Smooth muscle cell (in vitro differentiated cells): ENCODE measurements around the gene SLC25A11. TPM values are rescaled to one million over a fixed set of nuclear protein-coding genes. Genes with fewer than 3 reads are reported as not detected.

Experiments used
- DNase-seq: peaks from one replicate; lab custom pipeline; 2025; ENCODE audit not compliant: unreplicated experiment; lab: John Stamatoyannopoulos, UW
- H2AFZ ChIP-seq: fragments of 200-600 bp; sonication (generic); 2 replicates; pipeline ENCODE4 v1.6.0; 2016; ENCODE audit warnings: antibody characterized with exemption, low read depth, mild to moderate bottlenecking
- H3F3A ChIP-seq: fragments of 200-600 bp; sonication (generic); 2 replicates; pipeline ENCODE4 v1.6.0; 2017; ENCODE audit warnings: antibody characterized with exemption, low read depth
- H3K27ac ChIP-seq: fragments of 200-600 bp; sonication (generic); 2 replicates; pipeline ENCODE4 v1.5.1; 2016; ENCODE audit warnings: low read depth, mild to moderate bottlenecking
- H3K27me3 ChIP-seq: fragments of 200-600 bp; sonication (generic); 2 replicates; pipeline ENCODE4 v1.6.1; 2016; ENCODE audit warnings: low read depth, mild to moderate bottlenecking
- H3K36me3 ChIP-seq: fragments of 200-600 bp; sonication (generic); 2 replicates; pipeline ENCODE4 v1.5.1; 2016; ENCODE audit warnings: low read depth
- H3K4me1 ChIP-seq: fragments of 200-600 bp; sonication (generic); 2 replicates; pipeline ENCODE4 v1.5.1; 2016; ENCODE audit warnings: low read depth
- H3K4me2 ChIP-seq: fragments of 200-600 bp; sonication (generic); 2 replicates; pipeline ENCODE4 v1.6.0; 2016; ENCODE audit warnings: mild to moderate bottlenecking
- H3K4me3 ChIP-seq: fragments of 200-600 bp; sonication (generic); 2 replicates; pipeline ENCODE4 v1.5.1; 2016; ENCODE audit warnings: mild to moderate bottlenecking
- H3K79me2 ChIP-seq: fragments of 200-600 bp; sonication (generic); 2 replicates; pipeline ENCODE4 v1.6.0; 2016; ENCODE audit warnings: low read depth, mild to moderate bottlenecking
- H3K9ac ChIP-seq: fragments of 200-600 bp; sonication (generic); 2 replicates; pipeline ENCODE4 v1.6.0; 2016; ENCODE audit warnings: low read depth
- H3K9me3 ChIP-seq: fragments of 200-600 bp; sonication (generic); replicated peaks from 2 replicates; pipeline ENCODE4 v1.5.1; 2016; ENCODE audit warnings: low read depth
- H4K20me1 ChIP-seq: fragments of 200-600 bp; sonication (generic); 2 replicates; pipeline ENCODE4 v1.6.0; 2016; ENCODE audit warnings: low read depth
- WGBS: methylation state at CpG from one replicate; pipeline ENCODE4 v1.1.7; 2016; ENCODE audit warnings: low lambda C conversion rate; 5-methylcytosine and 5-hydroxymethylcytosine counted together
- polyA plus RNA-seq: library from polyadenylated mRNA; unstranded; fragments of >200 nt; fragmentation: Nextera tagmentation; extraction: Ambion mirVana; gene quantifications from 2 replicates; pipeline ENCODE4 v1.2.1, GENCODE V29; 2016
- total RNA-seq: library from RNA; depleted of rRNA; stranded (reverse); fragments of >200 nt; gene quantifications from 2 replicates; pipeline ENCODE4 v1.2.3, GENCODE V29; 2014
- TF ChIP-seq, protein P1 (sequence below): fragments of 200-600 bp; sonication (generic); IDR thresholded peaks from 2 replicates; pipeline ENCODE4 v1.5.1; 2017; ENCODE audit warnings: borderline replicate concordance, mild to moderate bottlenecking, antibody characterized with exemption; ENCODE audit not compliant: insufficient read depth, poor library complexity, severe bottlenecking

The SLC25A11 gene
- total and polyA plus RNA-seq, 2 experiments from 2014 or later, result 29.9 to 67.5 TPM

DNA sequence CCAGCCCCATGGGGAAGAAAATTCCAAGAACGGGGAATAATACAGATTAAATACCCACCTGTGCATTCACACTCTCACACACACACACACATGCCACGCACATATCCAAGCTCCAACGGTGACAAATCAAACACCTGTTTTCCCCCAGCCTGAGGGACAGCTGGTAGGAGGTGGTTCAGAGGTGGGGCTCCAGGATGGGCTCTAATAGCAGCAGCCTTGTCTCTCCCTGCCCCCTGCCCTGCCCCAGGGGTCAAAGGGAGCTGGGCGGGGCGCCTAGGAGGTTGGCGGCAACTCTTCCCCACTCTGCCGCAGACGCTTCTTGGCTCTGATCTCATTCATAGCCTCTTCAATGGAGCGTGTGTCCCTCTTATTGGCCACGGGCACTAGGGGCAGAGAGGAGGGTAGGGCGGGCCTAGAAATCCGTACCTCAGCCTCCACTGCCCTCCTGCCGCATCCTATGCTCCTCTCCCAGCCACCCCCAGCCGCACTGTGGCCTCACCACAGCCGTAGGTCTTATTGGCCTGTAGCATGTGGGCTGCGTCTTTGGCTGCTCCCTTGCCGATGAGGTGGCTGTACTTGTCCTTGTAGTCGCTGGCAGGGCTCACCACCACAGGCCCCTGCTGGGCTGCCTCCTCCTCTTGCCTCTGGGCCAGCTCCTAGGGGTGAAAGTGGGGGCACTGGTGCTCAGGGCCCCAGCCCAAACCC lies 19.6 kb upstream of the SLC25A11 start:
- no peaks in the 10 kb centered on the region for H3K27me3 ChIP-seq
- no peak for DNase-seq
- 95% methylated on average over 18 of the region's 18 CpGs for WGBS
- H4K20me1 ChIP-seq, result no peaks in the 10 kb centered on the region
- no peak overlapping the region for H3K9ac ChIP-seq
- H3K79me2 ChIP-seq, result peaks cover 14% of the 10 kb centered on the region
- H3K9me3 ChIP-seq, result no peaks in the 10 kb centered on the region
- H3F3A ChIP-seq, result no peaks in the 10 kb centered on the region
- H2AFZ ChIP-seq, result no peak overlapping the region
- TF ChIP-seq, protein P1, sequence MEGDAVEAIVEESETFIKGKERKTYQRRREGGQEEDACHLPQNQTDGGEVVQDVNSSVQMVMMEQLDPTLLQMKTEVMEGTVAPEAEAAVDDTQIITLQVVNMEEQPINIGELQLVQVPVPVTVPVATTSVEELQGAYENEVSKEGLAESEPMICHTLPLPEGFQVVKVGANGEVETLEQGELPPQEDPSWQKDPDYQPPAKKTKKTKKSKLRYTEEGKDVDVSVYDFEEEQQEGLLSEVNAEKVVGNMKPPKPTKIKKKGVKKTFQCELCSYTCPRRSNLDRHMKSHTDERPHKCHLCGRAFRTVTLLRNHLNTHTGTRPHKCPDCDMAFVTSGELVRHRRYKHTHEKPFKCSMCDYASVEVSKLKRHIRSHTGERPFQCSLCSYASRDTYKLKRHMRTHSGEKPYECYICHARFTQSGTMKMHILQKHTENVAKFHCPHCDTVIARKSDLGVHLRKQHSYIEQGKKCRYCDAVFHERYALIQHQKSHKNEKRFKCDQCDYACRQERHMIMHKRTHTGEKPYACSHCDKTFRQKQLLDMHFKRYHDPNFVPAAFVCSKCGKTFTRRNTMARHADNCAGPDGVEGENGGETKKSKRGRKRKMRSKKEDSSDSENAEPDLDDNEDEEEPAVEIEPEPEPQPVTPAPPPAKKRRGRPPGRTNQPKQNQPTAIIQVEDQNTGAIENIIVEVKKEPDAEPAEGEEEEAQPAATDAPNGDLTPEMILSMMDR, result no peak
- no peak overlapping the region for H3K4me3 ChIP-seq
- no peak overlapping the region for H3K4me2 ChIP-seq
- H3K27ac ChIP-seq, result no peak overlapping the region
- no peaks in the 10 kb centered on the region for H3K36me3 ChIP-seq
- no peaks in the 10 kb centered on the region for H3K4me1 ChIP-seq

DNA sequence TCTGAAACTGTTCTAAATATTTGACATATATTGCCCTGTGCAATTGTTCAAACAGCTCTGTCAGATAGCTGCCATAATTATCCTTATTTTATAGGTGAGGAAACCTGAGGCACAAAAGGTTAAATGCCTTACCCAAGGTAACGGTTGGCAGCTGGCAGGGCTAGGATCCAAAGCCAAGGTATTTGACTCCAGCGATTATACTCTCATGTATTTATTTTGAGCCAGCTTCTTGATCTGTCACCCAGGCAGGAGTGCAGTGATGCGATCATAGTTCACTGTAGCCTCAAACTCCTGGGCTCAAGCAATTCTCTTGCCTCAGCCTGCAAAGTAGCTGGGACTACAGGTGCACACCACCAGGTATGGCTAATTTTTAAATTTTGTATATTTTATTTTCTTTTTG lies 18.3 kb upstream of the SLC25A11 start:
- Histone ChIP-seq H3K36me3 (no peaks in the 10 kb centered on the region), H3K27ac (no peak overlapping the region), H3K4me3 (no peak overlapping the region), H3K9ac (no peak overlapping the region), H3K4me1 (no peaks in the 10 kb centered on the region), H3F3A (no peaks in the 10 kb centered on the region), H3K9me3 (no peaks in the 10 kb centered on the region), H3K27me3 (no peaks in the 10 kb centered on the region), H4K20me1 (no peaks in the 10 kb centered on the region), H2AFZ (no peak overlapping the region), H3K4me2 (no peak overlapping the region), H3K79me2 (peaks cover 6% of the 10 kb centered on the region)
- TF ChIP-seq, protein P1, result no peak
- WGBS, result 96% methylated on average over 3 of the region's 3 CpGs
- no peak for DNase-seq

DNA sequence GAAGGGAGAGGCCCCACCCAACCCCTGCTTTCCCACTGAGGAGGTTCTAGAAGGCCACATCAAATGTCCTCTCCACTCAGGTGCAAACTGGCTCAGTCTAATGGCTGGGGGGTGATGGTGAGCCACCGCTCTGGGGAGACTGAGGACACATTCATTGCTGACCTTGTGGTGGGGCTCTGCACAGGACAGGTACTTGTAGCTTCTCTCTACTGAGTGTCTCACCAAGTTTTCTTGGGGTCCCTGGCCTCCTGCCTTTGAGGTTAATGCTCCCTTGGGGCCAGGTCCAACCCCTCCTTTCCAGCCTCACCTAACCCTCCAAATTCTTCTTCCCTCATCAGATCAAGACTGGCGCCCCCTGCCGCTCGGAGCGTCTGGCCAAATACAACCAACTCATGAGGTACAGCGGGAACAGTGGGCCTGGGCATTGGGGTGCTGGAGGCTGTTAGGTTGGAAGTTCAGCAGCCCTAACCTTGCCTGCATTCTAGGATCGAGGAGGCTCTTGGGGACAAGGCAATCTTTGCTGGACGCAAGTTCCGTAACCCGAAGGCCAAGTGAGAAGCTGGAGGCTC lies 16.7 kb upstream of the SLC25A11 start:
- Histone ChIP-seq H3K4me1 (peaks cover under 1% of the 10 kb centered on the region), H3K27me3 (no peaks in the 10 kb centered on the region), H3K27ac (no peak overlapping the region), H3K79me2 (no peaks in the 10 kb centered on the region), H3K9me3 (no peaks in the 10 kb centered on the region), H3F3A (no peaks in the 10 kb centered on the region), H2AFZ (no peak overlapping the region), H4K20me1 (no peaks in the 10 kb centered on the region), H3K9ac (no peak overlapping the region), H3K36me3 (no peaks in the 10 kb centered on the region), H3K4me2 (no peak overlapping the region), H3K4me3 (no peak overlapping the region)
- TF ChIP-seq, protein P1, result peak; percentile 16
- 79% methylated on average over 10 of the region's 10 CpGs for WGBS
- no peak for DNase-seq

DNA sequence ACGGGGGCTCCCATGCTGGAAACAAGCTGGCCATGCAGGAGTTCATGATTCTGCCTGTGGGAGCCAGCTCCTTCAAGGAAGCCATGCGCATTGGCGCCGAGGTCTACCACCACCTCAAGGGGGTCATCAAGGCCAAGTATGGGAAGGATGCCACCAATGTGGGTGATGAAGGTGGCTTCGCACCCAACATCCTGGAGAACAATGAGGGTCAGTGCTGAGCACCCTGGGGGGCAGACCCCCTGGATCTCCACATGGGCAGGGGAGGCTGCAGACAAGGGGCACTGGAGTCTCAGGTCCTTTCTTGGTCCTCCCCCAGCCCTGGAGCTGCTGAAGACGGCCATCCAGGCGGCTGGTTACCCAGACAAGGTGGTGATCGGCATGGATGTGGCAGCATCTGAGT lies 15.2 kb upstream of the SLC25A11 start:
- Histone ChIP-seq H3K27me3 (no peaks in the 10 kb centered on the region), H3K79me2 (no peaks in the 10 kb centered on the region), H2AFZ (no peak overlapping the region), H3K4me1 (peaks cover 15% of the 10 kb centered on the region), H3F3A (peaks cover 5% of the 10 kb centered on the region), H3K4me2 (no peak overlapping the region), H4K20me1 (no peaks in the 10 kb centered on the region), H3K36me3 (no peaks in the 10 kb centered on the region), H3K9ac (no peak overlapping the region), H3K9me3 (no peaks in the 10 kb centered on the region), H3K4me3 (no peak overlapping the region), H3K27ac (no peak overlapping the region)
- DNase-seq, result no peak
- WGBS, result 97% methylated on average over 8 of the region's 8 CpGs
- TF ChIP-seq, protein P1, result no peak
